Ishikawa (cell line): ENCODE measurements around the gene HIC1.

Source experiments
- CEBPB ChIP-seq: IDR thresholded peaks from 2 replicates; pipeline ENCODE4 v1.6.1; 2012
- EGR1 ChIP-seq: IDR thresholded peaks from 2 replicates; pipeline ENCODE4 v1.6.1; 2012
- EP300 ChIP-seq: IDR thresholded peaks from 2 replicates; pipeline ENCODE4 v1.6.1; 2012; ENCODE audit warnings: borderline replicate concordance
- RAD21 ChIP-seq: IDR thresholded peaks from 2 replicates; pipeline ENCODE4 v1.6.1; 2012; ENCODE audit warnings: low read depth
- TCF12 ChIP-seq: IDR thresholded peaks from 2 replicates; pipeline ENCODE4 v1.6.1; 2012; ENCODE audit warnings: low read depth
- YY1 ChIP-seq: IDR thresholded peaks from 2 replicates; pipeline ENCODE4 v1.6.1; 2012; ENCODE audit warnings: low read depth

DNA sequence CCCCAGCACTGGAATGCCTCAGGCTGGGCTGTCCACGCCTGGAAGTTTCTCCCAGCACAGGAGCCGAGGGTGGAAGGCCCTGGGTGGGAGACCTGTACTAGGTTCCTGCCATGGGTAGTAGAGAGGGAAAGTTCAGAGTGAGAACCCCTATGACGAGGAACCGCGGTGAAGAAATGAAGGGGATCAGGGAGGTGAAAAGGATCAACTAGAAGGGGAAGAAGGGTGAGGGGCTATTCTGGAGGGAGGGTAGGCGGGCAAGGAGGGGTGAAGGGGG, 5.4 kb downstream of the HIC1 start:
- no peak for TF ChIP-seq YY1
- TF ChIP-seq RAD21, result no peak
- no peak for TF ChIP-seq TCF12
- TF ChIP-seq EGR1, result no peak
- TF ChIP-seq CEBPB, result no peak
- no peak for TF ChIP-seq EP300
